Measurements from ENCODE around the gene MAN1C1.
"Not testable (repeated sequence)": the region's sequence is repeated elsewhere in the genome, so short reads cannot be mapped to it uniquely, and the experiment has no call there.

Gene MAN1C1

GRCh38 chr1:25658791-25659431 is 42.3 kb downstream of the MAN1C1 start:
- DNase-seq = no peak

GRCh38 chr1:25661043-25661815 is 44.6 kb downstream of the MAN1C1 start:
- no peak for DNase-seq

GRCh38 chr1:25662061-25662460 is 45.5 kb downstream of the MAN1C1 start:
- DNase-seq = no peak

- not testable (repeated sequence) for DNase-seq
Observed at GRCh38 chr1:25662959-25663358, 46.4 kb downstream of the MAN1C1 start.

- no peak for DNase-seq
Observed at GRCh38 chr1:25664357-25665199, 48.0 kb downstream of the MAN1C1 start.

GRCh38 chr1:25666460-25666859 is 49.9 kb downstream of the MAN1C1 start:
- no peak for DNase-seq

- DNase-seq = no peak
Observed at GRCh38 chr1:25668931-25669573, 52.5 kb downstream of the MAN1C1 start.

- DNase-seq = no peak
Observed at GRCh38 chr1:25669781-25670567, 53.4 kb downstream of the MAN1C1 start.

- no peak for DNase-seq
Observed at GRCh38 chr1:25671929-25672328, 55.3 kb downstream of the MAN1C1 start.

GRCh38 chr1:25672763-25673409 is 56.3 kb downstream of the MAN1C1 start:
- DNase-seq = no peak

- no peak for DNase-seq
Observed at GRCh38 chr1:25673456-25673855, 56.9 kb downstream of the MAN1C1 start.

GRCh38 chr1:25673962-25674806 is 57.6 kb downstream of the MAN1C1 start:
- no peak for DNase-seq

GRCh38 chr1:25674807-25675084 is 58.2 kb downstream of the MAN1C1 start:
- DNase-seq = no peak

GRCh38 chr1:25675729-25676476 is 59.3 kb downstream of the MAN1C1 start:
- no peak for DNase-seq

- DNase-seq = no peak
Observed at GRCh38 chr1:25676488-25676887, 59.9 kb downstream of the MAN1C1 start.

- DNase-seq = no peak
Observed at GRCh38 chr1:25677193-25677773, 60.7 kb downstream of the MAN1C1 start.

- no peak for DNase-seq
Observed at GRCh38 chr1:25679171-25679570, 62.6 kb downstream of the MAN1C1 start.

GRCh38 chr1:25680701-25681100 is 64.1 kb downstream of the MAN1C1 start:
- DNase-seq = no peak

- DNase-seq = no peak
Observed at GRCh38 chr1:25682059-25682601, 65.5 kb downstream of the MAN1C1 start.

All from activated gamma-delta T cell (primary cell).